Liver (tissue), 9 donors: ENCODE data around the gene CDH4. TPM values are rescaled to one million over a fixed set of nuclear protein-coding genes. Genes with fewer than 3 reads are reported as not detected.

Experiments used
- DNase-seq: peaks from one replicate; pipeline ENCODE4 v3.0.0-alpha.2; 2017; ENCODE audit warnings: low spot score
- H3K27ac ChIP-seq, 2 donors: one replicate each; pipeline ENCODE4 v1.7.0; 2013; ENCODE audit warnings: inconsistent platforms in 2 of 2, low read length in 2 of 2, control low read depth in 1 of 2, low read depth in 1 of 2, mild to moderate bottlenecking in 1 of 2
- H3K27me3 ChIP-seq, 4 donors: one replicate each; pipeline versions ENCODE4 v1.6.1 to v1.7.0; 2013; ENCODE audit warnings: low read length in 3 of 4, inconsistent platforms in 1 of 4, mild to moderate bottlenecking in 1 of 4, moderate library complexity in 1 of 4; ENCODE audit not compliant: control insufficient read depth in 4 of 4, insufficient read depth in 4 of 4
- H3K36me3 ChIP-seq, 4 donors: one replicate each; pipeline versions ENCODE4 v1.6.1 to v1.7.0; 2013; ENCODE audit warnings: low read length in 3 of 4, mild to moderate bottlenecking in 3 of 4, low read depth in 1 of 4, moderate library complexity in 1 of 4; ENCODE audit not compliant: control insufficient read depth in 4 of 4, insufficient read depth in 3 of 4
- H3K4me1 ChIP-seq, 4 donors: one replicate each; pipeline versions ENCODE4 v1.6.1 to v1.7.0; 2013; ENCODE audit warnings: low read length in 3 of 4, mild to moderate bottlenecking in 3 of 4, moderate library complexity in 1 of 4; ENCODE audit not compliant: control insufficient read depth in 4 of 4, insufficient read depth in 4 of 4
- H3K4me3 ChIP-seq, 3 donors: one replicate each; pipeline versions ENCODE4 v1.6.1 to v1.7.0; 2013; ENCODE audit warnings: low read length in 3 of 3, control low read depth in 1 of 3, low read depth in 1 of 3, mild to moderate bottlenecking in 1 of 3
- H3K9ac ChIP-seq, 2 donors: one replicate each; pipeline ENCODE4 v1.7.0; 2013; ENCODE audit warnings: low read length in 2 of 2, mild to moderate bottlenecking in 2 of 2, moderate library complexity in 2 of 2, control low read depth in 1 of 2, low read depth in 1 of 2
- H3K9me3 ChIP-seq, 4 donors: one replicate each; pipeline versions ENCODE4 v1.6.1 to v1.7.0; 2013; ENCODE audit warnings: low read length in 3 of 4; ENCODE audit not compliant: control insufficient read depth in 4 of 4
- ATF3 ChIP-seq: IDR thresholded peaks from 2 replicates; pipeline ENCODE4 v1.6.1; 2016; ENCODE audit warnings: antibody characterized with exemption
- CTCF ChIP-seq: fragments of 150-350 bp; IDR thresholded peaks from 2 replicates; pipeline ENCODE4 v1.5.1; 2017; ENCODE audit warnings: improper control_type of control experiment, low read depth, low read length; ENCODE audit not compliant: missing input control
- EGR1 ChIP-seq, 2 donors: IDR thresholded peaks; 2 replicates each; pipeline ENCODE4 v1.6.1; 2016 to 2018; ENCODE audit warnings: antibody characterized with exemption in 2 of 2, low read depth in 2 of 2
- FOXA1 ChIP-seq: IDR thresholded peaks from 2 replicates; pipeline ENCODE4 v1.6.1; 2016; ENCODE audit warnings: antibody characterized with exemption
- FOXA2 ChIP-seq: IDR thresholded peaks from 2 replicates; pipeline ENCODE4 v1.6.1; 2016; ENCODE audit warnings: antibody characterized with exemption
- GABPA ChIP-seq, 2 donors: IDR thresholded peaks in 1 of 2; conservative IDR thresholded peaks in 1 of 2; 2 replicates each; pipeline ENCODE4 v1.6.1; 2016; ENCODE audit warnings: antibody characterized with exemption in 2 of 2, mild to moderate bottlenecking in 1 of 2, moderate library complexity in 1 of 2
- HNF4A ChIP-seq, 2 donors: conservative IDR thresholded peaks; 2 replicates each; pipeline ENCODE4 v1.6.1; 2016; ENCODE audit warnings: antibody characterized with exemption in 2 of 2, mild to moderate bottlenecking in 2 of 2
- HNF4G ChIP-seq: IDR thresholded peaks from 2 replicates; pipeline ENCODE4 v1.6.1; 2016; ENCODE audit warnings: antibody characterized with exemption
- JUND ChIP-seq, 2 donors: IDR thresholded peaks; 2 replicates each; pipeline ENCODE4 v1.6.1; 2016; ENCODE audit warnings: antibody characterized with exemption in 2 of 2
- MAX ChIP-seq: IDR thresholded peaks from 2 replicates; pipeline ENCODE4 v1.6.1; 2016; ENCODE audit warnings: antibody characterized with exemption
- NR2F2 ChIP-seq: IDR thresholded peaks from 2 replicates; pipeline ENCODE4 v1.6.1; 2016; ENCODE audit warnings: antibody characterized with exemption
- RAD21 ChIP-seq, 2 donors: IDR thresholded peaks; 2 replicates each; pipeline ENCODE4 v1.6.1; 2016; ENCODE audit warnings: antibody characterized with exemption in 2 of 2, mild to moderate bottlenecking in 2 of 2
- REST ChIP-seq: IDR thresholded peaks from 2 replicates; pipeline ENCODE4 v1.6.1; 2016; ENCODE audit warnings: antibody characterized with exemption, mild to moderate bottlenecking
- RXRA ChIP-seq, 2 donors: IDR thresholded peaks; 2 replicates each; pipeline ENCODE4 v1.6.1; 2017 to 2018; ENCODE audit warnings: antibody characterized with exemption in 2 of 2, mild to moderate bottlenecking in 1 of 2
- SP1 ChIP-seq: IDR thresholded peaks from 2 replicates; pipeline ENCODE4 v1.6.1; 2018; ENCODE audit warnings: antibody characterized with exemption, mild to moderate bottlenecking
- TAF1 ChIP-seq: conservative IDR thresholded peaks from 2 replicates; pipeline ENCODE4 v1.6.1; 2016; ENCODE audit warnings: antibody characterized with exemption, mild to moderate bottlenecking
- YY1 ChIP-seq: IDR thresholded peaks from 2 replicates; pipeline ENCODE4 v1.6.1; 2016; ENCODE audit warnings: antibody characterized with exemption, mild to moderate bottlenecking
- ZBTB33 ChIP-seq: IDR thresholded peaks from 2 replicates; pipeline ENCODE4 v1.6.1; 2016; ENCODE audit warnings: antibody characterized with exemption
- WGBS: extraction: QIAGEN DNeasy Blood & Tissue Kit; methylation state at CpG from one replicate; pipeline ENCODE4 v1.1.7; 2013; 5-methylcytosine and 5-hydroxymethylcytosine counted together
- polyA plus RNA-seq, 2 donors: library from polyadenylated mRNA; stranded (reverse) in 1 of 2; unstranded in 1 of 2; fragments of 200-250 nt in 1 of 2; fragments of >200 nt in 1 of 2; fragmentation: Nextera tagmentation in 1 of 2; extraction: Ambion mirVana in 1 of 2; gene quantifications; one replicate each; pipeline versions ENCODE4 v1.2.1 to v1.2.3, GENCODE V29; 2013 to 2015
- total RNA-seq, 2 donors: library from RNA; depleted of rRNA; stranded (reverse); fragments of >200 nt; gene quantifications; one replicate each; pipeline ENCODE4 v1.2.3, GENCODE V29; 2014
- donor health status: healthy.
- donor health status: healthy.
- donor health status: healthy.
- donor health status: healthy.
- donor health status: healthy.

The CDH4 gene
- total and polyA plus RNA-seq, 4 donors = 0.03 to 0.25 (median 0.19) TPM; not detected in 1

GRCh38 chr20:61932711-61933480, 680.8 kb downstream of the CDH4 start:
- Histone ChIP-seq H3K9me3 (no peaks in the 10 kb centered on the region), H3K27ac (no peak overlapping the region)
- TF ChIP-seq GABPA (IDR thresholded peaks at IDR 0.05 in 1 of 2, conservative IDR thresholded peaks at IDR 0.05 in 1 of 2) (no peak), RAD21 (IDR thresholded peaks at IDR 0.05) (no peak), TAF1 (no peak), CTCF (no peak), NR2F2 (no peak), REST (no peak), ATF3 (no peak), FOXA1 (no peak), YY1 (no peak), HNF4G (no peak), FOXA2 (no peak), ZBTB33 (no peak), SP1 (no peak), EGR1 (IDR thresholded peaks at IDR 0.05; ENCODE audit: low read depth in 2 of 2) (no peak), JUND (IDR thresholded peaks at IDR 0.05) (no peak), MAX (no peak), HNF4A (conservative IDR thresholded peaks at IDR 0.05) (no peak), RXRA (IDR thresholded peaks at IDR 0.05) (no peak)

More at GRCh38 chr20:61932711-61933480, 680.8 kb downstream of the CDH4 start:
- no peak overlapping the region for H3K4me3 ChIP-seq
- H3K27me3 ChIP-seq = no peaks in the 10 kb centered on the region
- no peak for DNase-seq
- no peaks in the 10 kb centered on the region for H3K4me1 ChIP-seq
- no peaks in the 10 kb centered on the region for H3K36me3 ChIP-seq
- no peak overlapping the region for H3K9ac ChIP-seq
- WGBS = 91% methylated on average over 38 of the region's 38 CpGs
